ENCODE data around the gene MAPKAPK3.
A peak's percentile ranks its signal among the peaks of the same experiment; 100 is the strongest.
"Not testable (repeated sequence)": the region's sequence is repeated elsewhere in the genome, so short reads cannot be mapped to it uniquely, and the experiment has no call there.

The MAPKAPK3 gene

GRCh38 chr3:50657816-50658215 lies 40.9 kb downstream of the MAPKAPK3 start:
- no peak for DNase-seq

DNA sequence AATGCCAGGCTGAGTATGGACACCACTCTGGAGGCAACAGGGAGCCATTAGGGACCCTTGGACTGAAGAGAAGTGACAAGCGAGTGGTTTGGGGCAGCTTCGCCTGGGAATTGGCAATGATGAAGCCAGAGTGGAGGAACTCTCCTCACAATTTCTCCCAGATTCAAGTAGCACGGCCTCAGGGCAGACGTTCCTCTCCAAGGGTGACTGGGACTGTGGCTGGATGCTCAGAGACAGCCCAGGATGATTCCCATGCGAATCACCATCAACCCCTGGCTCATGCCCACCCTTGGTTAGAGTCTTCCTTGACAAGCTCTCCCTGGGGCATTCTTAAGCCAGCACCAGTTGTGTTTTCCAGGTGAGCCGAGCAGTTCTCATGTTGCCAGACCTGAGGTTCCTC lies 41.5 kb downstream of the MAPKAPK3 start:
- DNase-seq = no peak

GRCh38 chr3:50658831-50659230 lies 41.9 kb downstream of the MAPKAPK3 start:
- DNase-seq = no peak

- no peak for DNase-seq
Observed at GRCh38 chr3:50660386-50660785, 43.4 kb downstream of the MAPKAPK3 start.

DNA sequence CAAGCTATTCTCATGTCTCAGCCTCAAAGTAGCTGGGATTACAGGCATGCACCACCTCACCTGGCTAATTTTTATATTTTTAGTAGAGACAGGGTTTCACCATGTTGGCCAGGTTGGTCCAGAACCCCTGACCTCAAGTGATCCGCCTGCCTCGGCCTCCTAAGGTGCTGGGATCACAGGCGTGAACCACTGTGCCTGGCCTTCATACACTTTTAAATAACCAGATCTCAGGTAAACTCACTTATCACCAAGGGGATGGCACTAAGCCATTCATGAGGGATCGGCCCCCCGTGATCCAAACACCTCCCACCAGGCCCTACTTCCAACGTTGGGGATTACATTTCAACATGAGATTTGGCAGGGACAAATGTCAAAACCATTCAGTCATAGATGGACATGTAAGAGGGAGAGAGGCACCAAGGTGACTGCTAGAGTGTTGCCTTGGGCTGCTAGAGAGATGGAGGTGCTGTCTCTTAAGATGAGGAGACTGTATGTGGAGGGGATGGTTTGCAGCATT lies 44.4 kb downstream of the MAPKAPK3 start:
- DNase-seq = no peak

DNA sequence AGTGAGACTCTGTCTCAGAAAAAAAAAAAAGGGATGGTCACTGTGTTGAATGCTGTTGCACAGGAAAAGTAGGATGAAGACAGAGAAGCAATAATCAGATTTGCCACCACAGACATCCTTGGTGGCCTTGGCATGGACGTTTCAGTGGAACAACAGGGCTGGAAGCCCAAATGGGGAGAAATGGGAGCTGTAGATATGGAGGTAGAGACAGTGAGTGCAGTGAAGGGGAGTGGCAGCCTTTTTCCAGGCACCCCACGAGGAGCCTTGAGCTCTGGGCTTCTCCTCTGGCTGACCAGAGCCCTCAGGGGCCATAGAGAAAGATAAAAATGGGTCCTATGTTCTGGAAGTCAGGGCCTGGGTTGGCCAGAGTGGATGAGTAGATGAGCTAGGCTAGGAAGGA lies 45.5 kb downstream of the MAPKAPK3 start:
- DNase-seq = no peak

DNA sequence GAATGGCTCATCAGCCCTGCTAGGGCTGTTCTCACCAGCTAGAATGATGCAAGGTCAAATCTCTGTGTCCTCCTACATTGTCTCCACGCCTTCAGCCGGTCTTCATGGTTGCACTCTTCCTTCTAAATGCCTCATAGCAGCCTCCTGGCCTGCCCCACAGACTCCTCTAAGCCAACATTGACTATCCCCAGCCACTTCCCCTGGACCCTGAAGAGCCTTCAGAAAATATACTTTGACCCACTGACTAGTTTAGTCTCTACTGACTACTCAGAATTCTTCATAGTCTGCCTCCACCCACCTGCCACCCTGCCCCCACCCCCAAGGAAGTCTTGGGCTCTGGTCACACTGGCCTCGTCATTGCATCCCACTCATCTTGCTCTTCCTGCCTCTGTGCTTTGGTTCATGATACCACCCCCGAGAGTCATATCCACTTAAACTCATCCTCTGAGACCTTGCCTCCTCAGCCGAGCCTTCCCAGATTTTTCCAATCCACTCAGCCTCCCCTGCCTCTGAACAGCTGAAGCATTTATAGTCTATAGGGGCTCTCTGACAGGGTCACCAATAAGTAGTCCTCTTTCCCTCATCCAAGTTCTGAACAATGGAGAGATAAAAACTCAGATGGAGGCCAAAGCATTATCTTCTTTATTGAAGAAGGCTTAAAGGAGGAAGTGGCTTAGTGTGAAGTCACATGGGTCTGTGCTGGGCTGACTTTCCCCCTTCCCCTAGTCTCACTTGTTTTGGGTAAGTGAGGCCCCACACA lies 48.3 kb downstream of the MAPKAPK3 start:
- no peak for DNase-seq

- not testable (repeated sequence) for DNase-seq
Observed at GRCh38 chr3:50665841-50666115, 48.8 kb downstream of the MAPKAPK3 start.

GRCh38 chr3:50666837-50667236 lies 49.9 kb downstream of the MAPKAPK3 start:
- no peak for DNase-seq

GRCh38 chr3:50671331-50671730 lies 54.4 kb downstream of the MAPKAPK3 start:
- no peak for DNase-seq

DNA sequence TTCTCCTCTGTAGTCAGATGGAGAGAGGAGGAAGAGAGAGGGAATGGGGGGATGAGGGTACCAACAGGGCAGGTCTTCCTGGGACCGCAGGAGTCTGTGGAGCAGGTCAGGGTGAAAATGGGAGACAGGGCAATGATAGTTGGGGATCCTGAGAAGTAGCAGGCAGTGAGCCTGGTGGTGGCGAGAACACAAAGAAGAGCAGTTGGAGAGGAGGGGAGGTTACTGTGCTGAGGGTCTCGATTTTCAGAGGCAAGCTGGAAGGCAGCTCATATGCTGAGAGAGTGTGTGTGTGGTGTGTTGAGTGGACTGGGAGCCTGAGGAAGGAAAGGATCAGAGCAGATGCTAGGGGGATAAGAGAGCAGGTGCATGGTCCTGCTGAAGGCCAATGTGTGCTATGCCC lies 55.7 kb downstream of the MAPKAPK3 start:
- DNase-seq = no peak

GRCh38 chr3:50673931-50674330 lies 57.0 kb downstream of the MAPKAPK3 start:
- DNase-seq = no peak

- peak; percentile 49 for DNase-seq
Observed at GRCh38 chr3:50674349-50675178, 57.6 kb downstream of the MAPKAPK3 start, which contains the start of gene DOCK3. DOCK3 (plus strand) TSS chr3:50674927; CDS start chr3:50675264, 337 bp downstream.

DNA sequence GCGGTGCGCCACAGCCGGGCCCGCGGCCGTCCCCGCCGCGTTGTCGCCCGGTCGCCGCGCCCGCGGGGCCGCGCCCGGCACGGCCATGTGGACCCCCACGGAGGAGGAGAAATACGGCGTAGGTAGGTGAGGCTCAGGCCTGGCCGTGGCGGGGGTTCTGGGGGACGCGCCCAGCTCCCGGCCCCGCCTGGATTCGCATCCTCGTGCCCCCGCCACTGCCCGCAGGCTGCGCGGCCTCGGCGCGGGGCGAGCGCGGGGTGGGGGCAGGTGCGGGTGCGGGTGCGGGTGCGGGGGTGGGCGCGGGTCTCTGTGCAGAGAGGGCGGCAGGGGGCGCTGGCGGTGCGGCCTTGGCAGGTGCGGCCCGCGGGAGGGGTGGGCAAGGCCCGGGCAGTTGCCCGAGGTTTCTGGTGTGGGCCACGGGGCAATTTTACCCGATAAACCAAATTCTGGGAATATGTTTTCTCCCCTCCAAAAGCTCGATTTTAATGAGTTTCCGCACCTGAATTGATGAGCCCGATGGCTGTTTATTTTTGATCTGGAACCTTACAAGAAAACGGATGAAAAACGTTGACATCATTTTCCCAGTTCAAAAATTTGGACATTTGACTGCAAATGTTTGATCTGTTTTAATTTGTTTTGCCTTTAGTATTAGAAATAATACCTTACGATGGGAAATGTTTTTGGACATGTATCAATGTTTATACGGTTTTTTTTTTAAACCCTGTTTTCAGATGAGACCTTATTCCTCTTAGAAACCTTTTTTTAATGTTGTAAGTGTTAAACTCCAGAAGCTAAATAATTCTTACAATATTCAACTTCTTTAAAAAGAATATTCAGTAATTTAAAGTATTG lies 58.5 kb downstream of the MAPKAPK3 start:
- DNase-seq = peak; percentile 44

DNA sequence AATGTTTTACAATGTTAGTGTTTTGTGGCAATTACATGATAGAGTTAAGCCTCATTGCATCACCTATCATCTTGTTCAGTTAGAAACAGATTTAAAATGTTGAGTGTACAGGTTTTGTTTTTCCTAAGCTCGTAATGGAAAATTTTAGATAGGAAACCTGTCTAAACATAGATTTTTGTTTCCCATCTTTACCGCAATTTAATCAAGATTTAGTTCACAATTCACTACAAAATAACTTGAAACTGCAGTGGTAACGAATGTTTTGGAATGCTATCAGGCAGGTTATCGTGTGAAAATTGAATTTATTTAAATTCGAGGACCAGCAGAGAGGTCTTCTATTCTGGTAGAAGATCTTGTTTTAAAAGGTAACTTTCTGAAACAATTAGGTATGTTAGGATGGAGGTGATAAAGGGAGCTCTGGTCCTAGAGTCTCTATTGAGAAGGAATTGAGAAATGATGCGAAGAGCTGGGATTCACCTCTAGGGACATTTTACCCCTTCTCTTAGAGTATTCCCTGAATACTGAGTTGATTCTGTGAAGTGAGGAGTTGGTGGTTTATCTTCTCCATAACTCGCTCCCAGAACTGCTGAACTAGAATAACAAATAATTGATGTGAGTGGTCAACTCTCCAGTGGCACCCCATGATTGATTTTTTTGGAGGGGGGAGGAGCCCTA lies 59.2 kb downstream of the MAPKAPK3 start:
- no peak for DNase-seq

DNA sequence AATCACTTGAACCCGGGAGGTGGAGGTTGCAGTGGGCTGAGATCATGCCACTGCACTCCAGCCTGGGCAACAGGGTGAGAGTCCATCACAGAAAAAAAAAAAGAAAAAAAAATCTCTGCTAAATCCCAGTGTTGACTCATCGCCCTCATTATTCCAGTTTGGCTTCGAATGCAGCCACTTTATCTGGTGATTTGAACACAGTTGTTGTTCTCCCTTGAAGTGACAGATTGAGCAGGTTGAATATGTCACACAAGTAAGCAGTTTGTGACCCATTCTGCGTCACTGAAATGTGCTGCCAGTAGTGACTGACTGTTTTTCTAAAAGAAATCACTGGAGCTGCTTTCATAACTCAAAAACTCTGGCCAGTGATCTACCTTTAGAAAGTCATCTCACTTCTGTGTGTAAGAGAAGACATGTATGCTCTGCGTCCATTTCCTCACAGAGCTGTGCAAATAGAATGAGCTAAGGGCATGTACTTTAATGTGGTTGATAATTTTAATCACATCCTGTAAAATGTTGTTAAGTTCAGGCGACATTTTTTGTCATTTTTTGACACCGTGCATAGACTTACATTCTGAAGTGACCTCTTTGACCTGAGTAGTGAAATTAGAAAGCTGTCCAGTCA lies 70.3 kb downstream of the MAPKAPK3 start:
- no peak for DNase-seq

- DNase-seq = no peak
Observed at GRCh38 chr3:50687916-50688315, 71.0 kb downstream of the MAPKAPK3 start.

- DNase-seq = not testable (repeated sequence)
Observed at GRCh38 chr3:50688602-50689001, 71.7 kb downstream of the MAPKAPK3 start.

DNA sequence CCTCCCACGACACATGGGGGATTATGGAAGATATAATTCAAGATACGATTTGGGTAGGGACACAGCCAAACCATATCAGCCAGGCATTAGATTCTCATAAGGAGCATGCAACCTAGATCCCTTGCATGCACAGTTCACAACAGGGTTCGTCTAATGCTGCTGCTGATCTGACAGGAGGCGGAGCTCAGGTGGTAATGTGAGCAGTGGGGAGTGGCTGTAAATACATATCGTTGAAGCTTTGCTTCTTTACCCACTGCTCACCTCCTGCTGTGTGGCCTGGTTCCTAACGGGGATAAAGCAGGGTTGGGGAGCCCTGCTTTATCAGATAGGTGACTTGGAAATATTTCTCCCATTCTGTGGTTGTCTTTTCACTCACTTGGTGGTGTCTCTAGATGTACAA lies 72.6 kb downstream of the MAPKAPK3 start:
- no peak for DNase-seq

DNA sequence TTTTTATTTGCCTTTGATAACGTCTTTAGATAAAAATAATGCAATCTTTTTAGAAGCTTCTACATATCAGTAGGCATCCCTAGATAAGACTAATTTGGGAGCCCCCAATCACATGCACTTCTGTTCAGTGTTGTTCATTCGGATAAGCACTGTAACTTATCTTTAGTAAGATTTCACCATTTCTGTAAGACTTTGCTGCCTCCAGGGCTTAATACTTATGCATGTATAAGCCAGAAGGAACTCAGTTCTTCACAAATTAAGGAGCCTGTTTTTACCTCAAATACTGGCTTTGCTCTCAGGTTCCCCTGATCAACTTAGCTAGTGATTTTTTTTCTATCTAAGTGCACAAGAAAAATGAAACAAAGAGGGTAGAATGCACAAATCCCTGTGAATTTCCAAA lies 78.1 kb downstream of the MAPKAPK3 start:
- DNase-seq = no peak

DNA sequence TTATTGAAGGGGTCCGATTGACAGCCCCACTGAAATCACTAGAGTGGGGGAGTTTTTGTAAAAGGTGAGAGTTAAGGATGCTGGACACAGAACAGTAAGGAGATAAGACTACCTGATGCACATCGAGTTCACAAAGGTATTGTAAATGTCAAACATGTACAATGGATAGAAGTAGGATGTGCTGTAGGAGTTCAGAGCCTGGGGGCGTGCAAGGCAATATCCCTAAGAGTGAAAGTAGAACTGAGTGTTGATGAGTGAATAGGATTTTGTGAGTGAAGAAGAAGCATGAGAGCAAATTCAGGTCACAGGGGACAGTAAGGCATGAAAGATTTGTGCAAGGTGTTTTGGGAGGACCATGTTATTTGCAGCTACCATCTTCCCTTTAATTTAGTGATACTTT lies 79.3 kb downstream of the MAPKAPK3 start:
- no peak for DNase-seq

DNA sequence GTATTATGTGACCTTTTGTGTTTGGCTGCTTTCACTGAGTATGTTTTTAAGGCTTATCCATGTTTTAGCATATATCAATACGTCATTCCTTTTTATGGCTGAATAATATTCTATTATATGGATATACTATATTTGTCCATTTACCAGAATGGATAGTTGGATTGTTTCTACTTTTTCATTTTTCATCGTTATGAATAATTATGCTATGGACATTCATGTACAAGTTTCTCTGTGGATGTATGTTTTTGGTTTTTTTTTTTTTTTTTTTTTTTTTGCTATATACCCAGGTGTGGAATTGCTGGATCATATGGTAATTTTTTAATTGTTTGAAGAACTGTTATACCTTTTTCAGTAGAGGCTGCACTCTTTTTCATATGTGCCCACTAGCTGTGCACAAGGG lies 81.3 kb downstream of the MAPKAPK3 start:
- no peak for DNase-seq

All from T-helper 9 cell (primary cell).